Measurements from ENCODE around the gene RBM20. TPM values are rescaled to one million over a fixed set of nuclear protein-coding genes. Genes with fewer than 3 reads are reported as not detected.
A peak's percentile ranks its signal among the peaks of the same experiment; 100 is the strongest.

The RBM20 gene
- polyA plus RNA-seq, 2 of the 4 experiments (the other 2 are of a cell fraction), result 1.5 to 1.8 TPM

DNA sequence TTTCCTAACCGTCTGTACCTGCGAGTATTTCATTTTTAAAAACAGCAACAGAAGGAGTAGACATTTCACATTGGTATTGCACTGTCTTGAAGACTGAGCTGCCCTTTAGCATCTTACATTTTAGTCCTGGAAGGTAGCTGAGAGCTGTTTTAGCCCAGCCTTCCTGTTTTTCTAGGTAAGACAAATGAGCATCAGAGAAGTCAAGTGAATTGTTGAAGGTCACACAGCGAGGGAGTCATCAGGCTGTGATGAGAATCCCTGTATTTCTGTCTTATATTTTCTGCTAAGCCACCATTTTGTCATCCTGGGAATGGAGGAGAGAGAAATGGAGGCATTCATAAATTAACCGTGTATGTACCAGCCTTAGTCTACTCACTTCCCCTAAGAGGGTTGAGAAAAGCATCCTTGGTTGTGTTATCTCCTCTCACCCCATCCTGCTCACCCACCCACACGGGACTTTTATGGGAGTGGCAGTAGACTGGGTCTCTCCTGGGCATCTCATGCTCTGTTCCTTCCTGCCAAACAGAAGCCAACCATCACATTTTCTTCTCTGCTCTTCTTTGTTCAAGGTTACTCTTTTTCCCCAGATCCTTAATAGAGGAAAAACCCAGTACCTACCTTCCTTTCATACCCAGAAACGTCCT lies 8.5 kb downstream of the RBM20 start (continued):
- TF ChIP-seq SMC3 (IDR thresholded peaks at IDR 0.05) (no peak), CHD2 (IDR thresholded peaks at IDR 0.05; ENCODE audit: low read length, partially characterized antibody) (no peak)

- WGBS (ENCODE audit: missing lambda C conversion rate), result 57% methylated on average over 1 of the region's 1 CpG
- peak; percentile 73 for FAIRE-seq
- POLR2A ChIA-PET, result no interaction called here
- Histone ChIP-seq H3K27ac (no peak overlapping the region), H3K4me1 (0 out of 3 replicates have a peak, but pooled peaks cover 12% of the 10 kb centered on the region), H3K4me2 (no peak overlapping the region), H3K9me3 (no peaks in the 10 kb centered on the region), H3K4me3 (no peak overlapping the region)
- CTCF ChIA-PET, result interaction anchor here (4.0 kb wide), 1 partner anchor 17 kb away, joined by 15 read pairs; no protein-coding TSS in a partner anchor
- no peak for ATAC-seq
- DNase-seq (ENCODE audit: low read depth in 1 of 2, low spot score in 1 of 2), result no peak
- TF ChIP-seq FOSL2 (IDR thresholded peaks at IDR 0.05) (no peak), FOSL2 (CRISPR knock-in tag; IDR thresholded peaks at IDR 0.05) (no peak), MYC (IDR thresholded peaks at IDR 0.05; ENCODE audit: borderline replicate concordance, low read length) (no peak), ZNF302 (CRISPR knock-in tag; IDR thresholded peaks at IDR 0.05) (no peak), MAZ (IDR thresholded peaks at IDR 0.05; ENCODE audit: borderline replicate concordance, low read depth, low read length) (no peak), CHD4 (IDR thresholded peaks at IDR 0.05; ENCODE audit: borderline replicate concordance) (no peak), SREBF2 (IDR thresholded peaks at IDR 0.05) (no peak), HEYL (CRISPR knock-in tag; IDR thresholded peaks at IDR 0.05) (no peak), PHF8 (IDR thresholded peaks at IDR 0.05; ENCODE audit: borderline replicate concordance, low read depth) (no peak), HOXB13 (CRISPR knock-in tag; IDR thresholded peaks at IDR 0.05; ENCODE audit: low read depth) (no peak)
- TF ChIP-seq, protein P1, sequence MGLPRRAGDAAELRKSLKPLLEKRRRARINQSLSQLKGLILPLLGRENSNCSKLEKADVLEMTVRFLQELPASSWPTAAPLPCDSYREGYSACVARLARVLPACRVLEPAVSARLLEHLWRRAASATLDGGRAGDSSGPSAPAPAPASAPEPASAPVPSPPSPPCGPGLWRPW (IDR thresholded peaks at IDR 0.05), result no peak
- TF ChIP-seq, protein P2, sequence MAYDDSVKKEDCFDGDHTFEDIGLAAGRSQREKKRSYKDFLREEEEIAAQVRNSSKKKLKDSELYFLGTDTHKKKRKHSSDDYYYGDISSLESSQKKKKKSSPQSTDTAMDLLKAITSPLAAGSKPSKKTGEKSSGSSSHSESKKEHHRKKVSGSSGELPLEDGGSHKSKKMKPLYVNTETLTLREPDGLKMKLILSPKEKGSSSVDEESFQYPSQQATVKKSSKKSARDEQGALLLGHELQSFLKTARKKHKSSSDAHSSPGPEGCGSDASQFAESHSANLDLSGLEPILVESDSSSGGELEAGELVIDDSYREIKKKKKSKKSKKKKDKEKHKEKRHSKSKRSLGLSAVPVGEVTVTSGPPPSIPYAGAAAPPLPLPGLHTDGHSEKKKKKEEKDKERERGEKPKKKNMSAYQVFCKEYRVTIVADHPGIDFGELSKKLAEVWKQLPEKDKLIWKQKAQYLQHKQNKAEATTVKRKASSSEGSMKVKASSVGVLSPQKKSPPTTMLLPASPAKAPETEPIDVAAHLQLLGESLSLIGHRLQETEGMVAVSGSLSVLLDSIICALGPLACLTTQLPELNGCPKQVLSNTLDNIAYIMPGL (CRISPR knock-in tag; IDR thresholded peaks at IDR 0.05; ENCODE audit: borderline replicate concordance), result no peak
- TF ChIP-seq, protein P3, sequence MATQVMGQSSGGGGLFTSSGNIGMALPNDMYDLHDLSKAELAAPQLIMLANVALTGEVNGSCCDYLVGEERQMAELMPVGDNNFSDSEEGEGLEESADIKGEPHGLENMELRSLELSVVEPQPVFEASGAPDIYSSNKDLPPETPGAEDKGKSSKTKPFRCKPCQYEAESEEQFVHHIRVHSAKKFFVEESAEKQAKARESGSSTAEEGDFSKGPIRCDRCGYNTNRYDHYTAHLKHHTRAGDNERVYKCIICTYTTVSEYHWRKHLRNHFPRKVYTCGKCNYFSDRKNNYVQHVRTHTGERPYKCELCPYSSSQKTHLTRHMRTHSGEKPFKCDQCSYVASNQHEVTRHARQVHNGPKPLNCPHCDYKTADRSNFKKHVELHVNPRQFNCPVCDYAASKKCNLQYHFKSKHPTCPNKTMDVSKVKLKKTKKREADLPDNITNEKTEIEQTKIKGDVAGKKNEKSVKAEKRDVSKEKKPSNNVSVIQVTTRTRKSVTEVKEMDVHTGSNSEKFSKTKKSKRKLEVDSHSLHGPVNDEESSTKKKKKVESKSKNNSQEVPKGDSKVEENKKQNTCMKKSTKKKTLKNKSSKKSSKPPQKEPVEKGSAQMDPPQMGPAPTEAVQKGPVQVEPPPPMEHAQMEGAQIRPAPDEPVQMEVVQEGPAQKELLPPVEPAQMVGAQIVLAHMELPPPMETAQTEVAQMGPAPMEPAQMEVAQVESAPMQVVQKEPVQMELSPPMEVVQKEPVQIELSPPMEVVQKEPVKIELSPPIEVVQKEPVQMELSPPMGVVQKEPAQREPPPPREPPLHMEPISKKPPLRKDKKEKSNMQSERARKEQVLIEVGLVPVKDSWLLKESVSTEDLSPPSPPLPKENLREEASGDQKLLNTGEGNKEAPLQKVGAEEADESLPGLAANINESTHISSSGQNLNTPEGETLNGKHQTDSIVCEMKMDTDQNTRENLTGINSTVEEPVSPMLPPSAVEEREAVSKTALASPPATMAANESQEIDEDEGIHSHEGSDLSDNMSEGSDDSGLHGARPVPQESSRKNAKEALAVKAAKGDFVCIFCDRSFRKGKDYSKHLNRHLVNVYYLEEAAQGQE (IDR thresholded peaks at IDR 0.05), result no peak
These were observed 11.2 kb downstream of the RBM20 start for GRCh38 chr10:110655320-110655719.

DNA sequence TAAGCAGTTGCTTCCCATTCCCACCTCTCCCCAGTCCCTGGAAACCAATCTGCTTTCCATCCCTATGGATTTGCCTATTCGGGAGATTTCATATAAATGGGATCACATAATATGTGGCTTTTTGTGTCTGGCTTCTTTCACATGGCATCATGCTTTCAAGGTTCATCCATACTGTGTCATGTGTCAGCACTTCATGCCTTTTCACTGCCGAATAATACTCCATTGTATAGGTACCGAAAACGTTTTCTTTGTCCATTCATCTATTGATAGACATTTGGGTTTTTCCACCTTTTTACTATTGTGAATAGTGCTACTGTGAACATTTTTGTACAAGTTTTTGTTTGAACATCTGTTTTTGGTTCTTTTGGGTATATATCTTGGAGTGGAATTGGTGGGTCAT lies 12.5 kb downstream of the RBM20 start:
- ATAC-seq, result no peak
- Histone ChIP-seq H3K4me1 (0 out of 3 replicates have a peak, but pooled peaks cover 5% of the 10 kb centered on the region), H3K9me3 (no peaks in the 10 kb centered on the region), H3K4me3 (no peak overlapping the region), H3K27ac (no peak overlapping the region), H3K4me2 (no peak overlapping the region)
- no peak for DNase-seq (ENCODE audit: low read depth in 1 of 2, low spot score in 1 of 2)
- 93% methylated on average over 4 of the region's 4 CpGs for WGBS (ENCODE audit: missing lambda C conversion rate)
- ChIA-PET CTCF (no interaction called here), POLR2A (interaction anchor here (1.3 kb wide), 1 partner anchor 16 kb away, joined by 3 read pairs; no protein-coding TSS in a partner anchor)
- no peak for FAIRE-seq
- TF ChIP-seq FOSL2 (IDR thresholded peaks at IDR 0.05) (no peak), FOSL2 (CRISPR knock-in tag; IDR thresholded peaks at IDR 0.05) (no peak), ZFP36 (IDR thresholded peaks at IDR 0.05; ENCODE audit: borderline replicate concordance, partially characterized antibody) (no peak), MAFK (IDR thresholded peaks at IDR 0.05; ENCODE audit: partially characterized antibody) (no peak), EHMT2 (IDR thresholded peaks at IDR 0.05; ENCODE audit: low read depth) (no peak), ZNF302 (CRISPR knock-in tag; IDR thresholded peaks at IDR 0.05) (no peak), NPAS2 (CRISPR knock-in tag; IDR thresholded peaks at IDR 0.05; ENCODE audit: borderline replicate concordance) (no peak), GATA3 (IDR thresholded peaks at IDR 0.05; ENCODE audit: borderline replicate concordance) (no peak), RCOR1 (IDR thresholded peaks at IDR 0.05; ENCODE audit: low read depth, low read length) (no peak), HOXB5 (CRISPR knock-in tag; IDR thresholded peaks at IDR 0.05) (no peak), FOSB (CRISPR knock-in tag; IDR thresholded peaks at IDR 0.05) (no peak)
- TF ChIP-seq, protein P4, sequence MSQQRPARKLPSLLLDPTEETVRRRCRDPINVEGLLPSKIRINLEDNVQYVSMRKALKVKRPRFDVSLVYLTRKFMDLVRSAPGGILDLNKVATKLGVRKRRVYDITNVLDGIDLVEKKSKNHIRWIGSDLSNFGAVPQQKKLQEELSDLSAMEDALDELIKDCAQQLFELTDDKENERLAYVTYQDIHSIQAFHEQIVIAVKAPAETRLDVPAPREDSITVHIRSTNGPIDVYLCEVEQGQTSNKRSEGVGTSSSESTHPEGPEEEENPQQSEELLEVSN (IDR thresholded peaks at IDR 0.05; ENCODE audit: borderline replicate concordance, low read depth), result no peak
- TF ChIP-seq, protein P3 (IDR thresholded peaks at IDR 0.05), result no peak

Data from A549 (cell line).